GM12892 (cell line): ENCODE measurements around the gene PRR36.

ENCODE experiments used
- POLR2A ChIP-seq: IDR thresholded peaks from 2 replicates; pipeline ENCODE4 v1.6.1; 2011; ENCODE audit warnings: low read depth, low read length, control low read depth
- POLR2AphosphoS5 ChIP-seq: IDR thresholded peaks from 2 replicates; pipeline ENCODE4 v1.6.1; 2011; ENCODE audit warnings: low read depth, low read length, control low read depth

DNA sequence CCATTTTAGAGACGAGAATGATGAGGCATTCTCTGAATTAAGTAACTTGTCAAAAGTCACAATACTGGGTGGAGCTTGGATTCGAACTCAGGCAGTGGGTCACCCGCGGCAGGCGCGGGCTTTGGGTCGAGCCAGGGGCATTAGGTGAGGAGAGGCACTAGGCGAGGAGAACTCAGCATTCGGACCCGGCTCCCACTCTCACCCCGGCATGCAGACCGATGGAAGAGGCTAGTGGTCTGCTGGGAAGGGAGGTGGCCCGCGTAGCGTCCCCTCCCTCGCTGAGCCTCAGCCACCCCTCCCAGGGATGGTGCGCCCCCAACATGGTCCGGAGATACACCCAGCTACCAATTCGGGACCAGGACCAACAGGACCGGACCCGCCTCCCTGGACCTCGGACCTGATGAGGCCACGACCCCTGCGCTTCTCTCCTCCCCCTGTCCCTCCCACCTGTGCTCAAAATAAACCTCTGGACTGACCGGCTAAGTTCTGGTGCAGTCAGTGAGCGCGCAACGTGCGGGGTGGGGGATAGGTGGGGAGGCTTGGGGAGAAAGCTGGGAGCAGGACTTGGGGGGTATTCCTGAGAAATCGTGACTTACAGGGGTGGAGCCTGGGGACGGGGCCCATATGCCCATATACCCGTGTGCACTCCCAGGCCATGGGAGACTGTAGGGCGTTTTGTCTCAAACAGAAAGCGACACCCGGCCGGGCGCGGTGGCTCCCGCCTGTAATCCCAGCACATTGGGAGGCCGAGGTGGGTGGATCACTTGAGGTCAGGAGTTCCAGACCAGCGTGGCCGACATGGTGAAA, 44.6 kb upstream of the PRR36 start:
- no peak for TF ChIP-seq POLR2AphosphoS5
- TF ChIP-seq POLR2A = no peak
